Gastroesophageal sphincter (tissue), 3 donors: ENCODE data around the gene NAP1L3.

Source experiments
- CTCF ChIP-seq, 4 experiments: fragments of 200-600 bp in 2 of 4; fragments of 450-650 bp in 2 of 4; sonication (generic) in 1 of 4; IDR thresholded peaks; one replicate each; pipeline ENCODE4 v1.5.1; 2017 to 2019; ENCODE audit warnings: antibody characterized with exemption in 4 of 4, mild to moderate bottlenecking in 2 of 4, moderate library complexity in 2 of 4
- EP300 ChIP-seq: sonication (generic); formaldehyde crosslinking; IDR thresholded peaks from one replicate; pipeline ENCODE4 v1.6.1; 2017; ENCODE audit warnings: antibody characterized with exemption, mild to moderate bottlenecking
- POLR2A ChIP-seq, 2 donors: fragments of 450-650 bp; IDR thresholded peaks; one replicate each; pipeline ENCODE4 v1.6.1; 2017; ENCODE audit warnings: antibody characterized with exemption in 2 of 2, mild to moderate bottlenecking in 2 of 2, moderate library complexity in 1 of 2
- POLR2AphosphoS5 ChIP-seq: sonication (generic); formaldehyde crosslinking; IDR thresholded peaks from one replicate; pipeline ENCODE4 v1.6.1; 2017; ENCODE audit warnings: antibody characterized with exemption

- TF ChIP-seq POLR2A (IDR thresholded peaks at IDR 0.05) (no peak), EP300 (no peak), CTCF (IDR thresholded peaks at IDR 0.05) (no peak), POLR2AphosphoS5 (peak; percentile 16)
Observed at GRCh38 chrX:93673056-93673868, at the start of gene NAP1L3.
